Measurements from ENCODE around the gene DUXA. TPM values are rescaled to one million over a fixed set of nuclear protein-coding genes. Genes with fewer than 3 reads are reported as not detected.
"Not testable (repeated sequence)": the region's sequence is repeated elsewhere in the genome, so short reads cannot be mapped to it uniquely, and the experiment has no call there.

The DUXA gene
- polyA plus RNA-seq, 1 experiment, result not detected

DNA sequence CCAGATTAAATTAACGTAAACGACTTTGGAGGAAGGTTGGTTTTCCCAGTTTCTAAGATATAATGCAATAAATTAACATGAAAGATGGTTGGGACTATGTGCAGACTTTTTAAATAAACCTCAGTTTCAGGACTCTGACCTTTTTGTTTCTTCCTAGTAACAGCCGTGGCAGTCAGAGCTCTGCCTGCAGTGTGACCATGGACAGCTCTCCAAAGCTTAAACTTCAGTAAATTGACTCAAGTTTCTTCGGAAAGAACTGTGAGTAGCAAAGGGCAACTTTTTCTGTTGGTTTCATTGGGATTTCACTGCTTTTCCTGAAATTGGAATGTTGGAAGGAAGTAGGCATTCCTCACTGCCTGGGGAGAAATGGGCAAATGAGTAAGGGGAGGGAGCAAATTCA lies 43.4 kb downstream of the DUXA start:
- DNase-seq (ENCODE audit: low read depth, low spot score), result no peak
- CTCF ChIA-PET, result no interaction called here

GRCh38 chr19:57118848-57119247 lies 48.4 kb downstream of the DUXA start:
- DNase-seq (ENCODE audit: low read depth, low spot score), result no peak
- Histone ChIP-seq H3K4me3 (ENCODE audit: low read depth, low read length) (no peak overlapping the region), H3K9me3 (ENCODE audit: control insufficient read depth, insufficient read depth, low read length) (peaks cover 53% of the 10 kb centered on the region), H3K27ac (ENCODE audit: low read depth, low read length) (no peak overlapping the region), H3K27me3 (ENCODE audit: control insufficient read depth, insufficient read depth, low read length) (no peaks in the 10 kb centered on the region)
- TF ChIP-seq, protein P1, sequence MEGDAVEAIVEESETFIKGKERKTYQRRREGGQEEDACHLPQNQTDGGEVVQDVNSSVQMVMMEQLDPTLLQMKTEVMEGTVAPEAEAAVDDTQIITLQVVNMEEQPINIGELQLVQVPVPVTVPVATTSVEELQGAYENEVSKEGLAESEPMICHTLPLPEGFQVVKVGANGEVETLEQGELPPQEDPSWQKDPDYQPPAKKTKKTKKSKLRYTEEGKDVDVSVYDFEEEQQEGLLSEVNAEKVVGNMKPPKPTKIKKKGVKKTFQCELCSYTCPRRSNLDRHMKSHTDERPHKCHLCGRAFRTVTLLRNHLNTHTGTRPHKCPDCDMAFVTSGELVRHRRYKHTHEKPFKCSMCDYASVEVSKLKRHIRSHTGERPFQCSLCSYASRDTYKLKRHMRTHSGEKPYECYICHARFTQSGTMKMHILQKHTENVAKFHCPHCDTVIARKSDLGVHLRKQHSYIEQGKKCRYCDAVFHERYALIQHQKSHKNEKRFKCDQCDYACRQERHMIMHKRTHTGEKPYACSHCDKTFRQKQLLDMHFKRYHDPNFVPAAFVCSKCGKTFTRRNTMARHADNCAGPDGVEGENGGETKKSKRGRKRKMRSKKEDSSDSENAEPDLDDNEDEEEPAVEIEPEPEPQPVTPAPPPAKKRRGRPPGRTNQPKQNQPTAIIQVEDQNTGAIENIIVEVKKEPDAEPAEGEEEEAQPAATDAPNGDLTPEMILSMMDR (IDR thresholded peaks at IDR 0.05; ENCODE audit: low read depth, low read length), result no peak
- POLR2A ChIA-PET, result no interaction called here
- CTCF ChIA-PET, result no interaction called here

More for the DNA sequence above, 43.4 kb downstream of the DUXA start:
- TF ChIP-seq, protein P1 (IDR thresholded peaks at IDR 0.05; ENCODE audit: low read depth, low read length), result no peak
- Histone ChIP-seq H3K9me3 (ENCODE audit: control insufficient read depth, insufficient read depth, low read length) (peaks cover 35% of the 10 kb centered on the region), H3K27me3 (ENCODE audit: control insufficient read depth, insufficient read depth, low read length) (no peaks in the 10 kb centered on the region), H3K27ac (ENCODE audit: low read depth, low read length) (no peak overlapping the region), H3K4me3 (ENCODE audit: low read depth, low read length) (no peak overlapping the region)
- POLR2A ChIA-PET, result no interaction called here

DNA sequence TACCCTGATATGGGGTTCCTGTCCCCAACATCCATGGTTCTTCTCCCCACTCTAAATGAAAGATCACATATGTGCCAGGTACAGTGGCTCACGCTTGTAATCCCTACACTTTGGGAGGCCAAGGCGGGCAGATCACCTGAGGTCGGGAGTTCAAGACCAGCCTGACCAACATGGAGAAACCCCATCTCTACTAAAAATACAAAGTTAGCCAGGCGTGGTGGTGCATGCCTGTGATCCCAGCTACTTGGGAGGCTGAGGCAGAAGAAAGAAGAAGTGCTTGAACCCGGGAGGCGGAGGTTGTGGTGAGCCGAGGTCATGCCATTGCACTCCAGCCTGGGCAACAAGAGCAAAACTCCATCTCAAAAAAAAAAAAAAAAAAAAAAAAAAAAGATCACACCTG lies 53.8 kb downstream of the DUXA start:
- H3K27ac ChIP-seq (ENCODE audit: low read depth, low read length); DNase-seq (ENCODE audit: low read depth, low spot score); CTCF ChIA-PET; POLR2A ChIA-PET; H3K4me3 ChIP-seq (ENCODE audit: low read depth, low read length); H3K27me3 ChIP-seq (ENCODE audit: control insufficient read depth, insufficient read depth, low read length): not testable (repeated sequence)
- peaks cover 52% of the 10 kb centered on the region for H3K9me3 ChIP-seq (ENCODE audit: control insufficient read depth, insufficient read depth, low read length)

- POLR2A ChIA-PET, result no interaction called here
- Histone ChIP-seq H3K27me3 (ENCODE audit: control insufficient read depth, insufficient read depth, low read length) (no peaks in the 10 kb centered on the region), H3K27ac (ENCODE audit: low read depth, low read length) (no peak overlapping the region), H3K4me3 (ENCODE audit: low read depth, low read length) (no peak overlapping the region), H3K9me3 (ENCODE audit: control insufficient read depth, insufficient read depth, low read length) (peaks cover 40% of the 10 kb centered on the region)
- CTCF ChIA-PET, result no interaction called here
- no peak for DNase-seq (ENCODE audit: low read depth, low spot score)
- TF ChIP-seq, protein P1 (IDR thresholded peaks at IDR 0.05; ENCODE audit: low read depth, low read length), result no peak
These were observed 56.0 kb downstream of the DUXA start for GRCh38 chr19:57111329-57111644.

GRCh38 chr19:57110592-57111328 lies 56.5 kb downstream of the DUXA start:
- no peak for DNase-seq (ENCODE audit: low read depth, low spot score)
- Histone ChIP-seq H3K9me3 (ENCODE audit: control insufficient read depth, insufficient read depth, low read length) (peaks cover 40% of the 10 kb centered on the region), H3K27ac (ENCODE audit: low read depth, low read length) (no peak overlapping the region), H3K4me3 (ENCODE audit: low read depth, low read length) (no peak overlapping the region), H3K27me3 (ENCODE audit: control insufficient read depth, insufficient read depth, low read length) (no peaks in the 10 kb centered on the region)
- ChIA-PET CTCF (no interaction called here), POLR2A (no interaction called here)
- TF ChIP-seq, protein P1 (IDR thresholded peaks at IDR 0.05; ENCODE audit: low read depth, low read length), result no peak

All from AG04450 (cell line).